HEK293 (cell line): Measurements from ENCODE around the gene AGAP1.

Experiments
- BCL11A ChIP-seq: fragments of 450-650 bp; formaldehyde crosslinking; IDR thresholded peaks from 2 replicates; pipeline ENCODE4 v1.5.1; 2016; ENCODE audit warnings: low read depth, missing biosample characterization, missing genetic modification characterization
- SP2 ChIP-seq: fragments of 450-650 bp; formaldehyde crosslinking; IDR thresholded peaks from 2 replicates; pipeline ENCODE4 v1.5.1; 2016; ENCODE audit warnings: missing biosample characterization, missing genetic modification characterization
- ZNF629 ChIP-seq: fragments of 450-650 bp; formaldehyde crosslinking; IDR thresholded peaks from 2 replicates; pipeline ENCODE4 v1.5.1; 2017; ENCODE audit warnings: missing biosample characterization, missing genetic modification characterization
- ZNF664 ChIP-seq: fragments of 450-650 bp; formaldehyde crosslinking; IDR thresholded peaks from 2 replicates; pipeline ENCODE4 v1.5.1; 2016; ENCODE audit warnings: missing biosample characterization, missing genetic modification characterization
- ZSCAN23 ChIP-seq: fragments of 450-650 bp; formaldehyde crosslinking; IDR thresholded peaks from 2 replicates; pipeline ENCODE4 v1.5.1; 2016; ENCODE audit warnings: missing biosample characterization, missing genetic modification characterization
- TF ChIP-seq, protein P1 (sequence below): fragments of 450-650 bp; formaldehyde crosslinking; conservative IDR thresholded peaks from 2 replicates; pipeline ENCODE4 v1.5.1; 2016; ENCODE audit warnings: low read depth, missing biosample characterization, missing genetic modification characterization
- TF ChIP-seq, protein P2 (sequence below): fragments of 450-650 bp; formaldehyde crosslinking; optimal IDR thresholded peaks from 2 replicates; pipeline ENCODE3; 2016; ENCODE audit warnings: missing biosample characterization, mild to moderate bottlenecking, missing genetic modification characterization
- TF ChIP-seq, protein P3 (sequence below): fragments of 450-650 bp; formaldehyde crosslinking; IDR thresholded peaks from 2 replicates; pipeline ENCODE4 v1.5.1; 2016; ENCODE audit warnings: missing biosample characterization, missing genetic modification characterization
- TF ChIP-seq, protein P4 (sequence below): fragments of 450-650 bp; formaldehyde crosslinking; IDR thresholded peaks from 2 replicates; pipeline ENCODE4 v1.5.1; 2016; ENCODE audit warnings: missing biosample characterization, missing genetic modification characterization

DNA sequence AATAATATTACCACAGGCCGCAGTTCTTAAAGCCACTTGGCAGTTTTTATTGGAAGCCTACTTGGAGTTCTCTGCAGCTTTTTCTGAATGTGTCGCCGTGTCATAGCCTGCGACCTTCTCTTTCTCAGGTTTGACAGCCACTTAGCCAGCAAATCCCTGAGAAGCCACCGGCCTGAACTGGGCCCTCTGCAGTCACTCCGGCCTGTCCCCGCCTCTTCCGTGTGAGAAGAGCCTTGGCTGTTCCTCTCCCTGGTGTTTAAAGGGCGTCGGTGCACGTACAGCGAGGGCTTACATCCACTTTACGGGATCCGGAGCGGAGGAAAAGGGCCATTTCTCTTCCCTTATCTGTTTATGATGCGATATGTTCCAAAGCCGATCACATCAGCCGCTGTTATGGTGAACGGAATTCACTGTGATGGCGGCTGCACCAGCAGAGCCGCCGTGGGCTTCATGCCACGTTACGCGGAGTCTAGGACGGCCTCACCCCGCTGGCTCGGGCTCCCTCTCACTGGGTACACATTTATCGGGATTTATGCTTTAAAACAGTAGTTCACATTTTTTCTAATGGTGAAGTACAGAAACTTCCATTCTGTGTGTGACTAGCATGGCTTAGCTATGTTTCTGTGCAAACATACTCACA is 607.6 kb downstream of the AGAP1 start:
- TF ChIP-seq, protein P1, sequence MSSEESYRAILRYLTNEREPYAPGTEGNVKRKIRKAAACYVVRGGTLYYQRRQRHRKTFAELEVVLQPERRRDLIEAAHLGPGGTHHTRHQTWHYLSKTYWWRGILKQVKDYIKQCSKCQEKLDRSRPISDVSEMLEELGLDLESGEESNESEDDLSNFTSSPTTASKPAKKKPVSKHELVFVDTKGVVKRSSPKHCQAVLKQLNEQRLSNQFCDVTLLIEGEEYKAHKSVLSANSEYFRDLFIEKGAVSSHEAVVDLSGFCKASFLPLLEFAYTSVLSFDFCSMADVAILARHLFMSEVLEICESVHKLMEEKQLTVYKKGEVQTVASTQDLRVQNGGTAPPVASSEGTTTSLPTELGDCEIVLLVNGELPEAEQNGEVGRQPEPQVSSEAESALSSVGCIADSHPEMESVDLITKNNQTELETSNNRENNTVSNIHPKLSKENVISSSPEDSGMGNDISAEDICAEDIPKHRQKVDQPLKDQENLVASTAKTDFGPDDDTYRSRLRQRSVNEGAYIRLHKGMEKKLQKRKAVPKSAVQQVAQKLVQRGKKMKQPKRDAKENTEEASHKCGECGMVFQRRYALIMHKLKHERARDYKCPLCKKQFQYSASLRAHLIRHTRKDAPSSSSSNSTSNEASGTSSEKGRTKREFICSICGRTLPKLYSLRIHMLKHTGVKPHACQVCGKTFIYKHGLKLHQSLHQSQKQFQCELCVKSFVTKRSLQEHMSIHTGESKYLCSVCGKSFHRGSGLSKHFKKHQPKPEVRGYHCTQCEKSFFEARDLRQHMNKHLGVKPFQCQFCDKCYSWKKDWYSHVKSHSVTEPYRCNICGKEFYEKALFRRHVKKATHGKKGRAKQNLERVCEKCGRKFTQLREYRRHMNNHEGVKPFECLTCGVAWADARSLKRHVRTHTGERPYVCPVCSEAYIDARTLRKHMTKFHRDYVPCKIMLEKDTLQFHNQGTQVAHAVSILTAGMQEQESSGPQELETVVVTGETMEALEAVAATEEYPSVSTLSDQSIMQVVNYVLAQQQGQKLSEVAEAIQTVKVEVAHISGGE (tag by site-specific recombination): no peak
- TF ChIP-seq, protein P2, sequence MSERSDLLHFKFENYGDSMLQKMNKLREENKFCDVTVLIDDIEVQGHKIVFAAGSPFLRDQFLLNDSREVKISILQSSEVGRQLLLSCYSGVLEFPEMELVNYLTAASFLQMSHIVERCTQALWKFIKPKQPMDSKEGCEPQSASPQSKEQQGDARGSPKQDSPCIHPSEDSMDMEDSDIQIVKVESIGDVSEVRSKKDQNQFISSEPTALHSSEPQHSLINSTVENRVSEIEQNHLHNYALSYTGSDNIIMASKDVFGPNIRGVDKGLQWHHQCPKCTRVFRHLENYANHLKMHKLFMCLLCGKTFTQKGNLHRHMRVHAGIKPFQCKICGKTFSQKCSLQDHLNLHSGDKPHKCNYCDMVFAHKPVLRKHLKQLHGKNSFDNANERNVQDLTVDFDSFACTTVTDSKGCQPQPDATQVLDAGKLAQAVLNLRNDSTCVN (tag by site-specific recombination): no peak
- TF ChIP-seq ZSCAN23 (tag by site-specific recombination) (no peak), BCL11A (tag by site-specific recombination) (no peak), ZNF629 (tag by site-specific recombination) (no peak), ZNF664 (no peak), SP2 (no peak)
- TF ChIP-seq, protein P3, sequence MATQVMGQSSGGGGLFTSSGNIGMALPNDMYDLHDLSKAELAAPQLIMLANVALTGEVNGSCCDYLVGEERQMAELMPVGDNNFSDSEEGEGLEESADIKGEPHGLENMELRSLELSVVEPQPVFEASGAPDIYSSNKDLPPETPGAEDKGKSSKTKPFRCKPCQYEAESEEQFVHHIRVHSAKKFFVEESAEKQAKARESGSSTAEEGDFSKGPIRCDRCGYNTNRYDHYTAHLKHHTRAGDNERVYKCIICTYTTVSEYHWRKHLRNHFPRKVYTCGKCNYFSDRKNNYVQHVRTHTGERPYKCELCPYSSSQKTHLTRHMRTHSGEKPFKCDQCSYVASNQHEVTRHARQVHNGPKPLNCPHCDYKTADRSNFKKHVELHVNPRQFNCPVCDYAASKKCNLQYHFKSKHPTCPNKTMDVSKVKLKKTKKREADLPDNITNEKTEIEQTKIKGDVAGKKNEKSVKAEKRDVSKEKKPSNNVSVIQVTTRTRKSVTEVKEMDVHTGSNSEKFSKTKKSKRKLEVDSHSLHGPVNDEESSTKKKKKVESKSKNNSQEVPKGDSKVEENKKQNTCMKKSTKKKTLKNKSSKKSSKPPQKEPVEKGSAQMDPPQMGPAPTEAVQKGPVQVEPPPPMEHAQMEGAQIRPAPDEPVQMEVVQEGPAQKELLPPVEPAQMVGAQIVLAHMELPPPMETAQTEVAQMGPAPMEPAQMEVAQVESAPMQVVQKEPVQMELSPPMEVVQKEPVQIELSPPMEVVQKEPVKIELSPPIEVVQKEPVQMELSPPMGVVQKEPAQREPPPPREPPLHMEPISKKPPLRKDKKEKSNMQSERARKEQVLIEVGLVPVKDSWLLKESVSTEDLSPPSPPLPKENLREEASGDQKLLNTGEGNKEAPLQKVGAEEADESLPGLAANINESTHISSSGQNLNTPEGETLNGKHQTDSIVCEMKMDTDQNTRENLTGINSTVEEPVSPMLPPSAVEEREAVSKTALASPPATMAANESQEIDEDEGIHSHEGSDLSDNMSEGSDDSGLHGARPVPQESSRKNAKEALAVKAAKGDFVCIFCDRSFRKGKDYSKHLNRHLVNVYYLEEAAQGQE (tag by site-specific recombination): no peak
- TF ChIP-seq, protein P4, sequence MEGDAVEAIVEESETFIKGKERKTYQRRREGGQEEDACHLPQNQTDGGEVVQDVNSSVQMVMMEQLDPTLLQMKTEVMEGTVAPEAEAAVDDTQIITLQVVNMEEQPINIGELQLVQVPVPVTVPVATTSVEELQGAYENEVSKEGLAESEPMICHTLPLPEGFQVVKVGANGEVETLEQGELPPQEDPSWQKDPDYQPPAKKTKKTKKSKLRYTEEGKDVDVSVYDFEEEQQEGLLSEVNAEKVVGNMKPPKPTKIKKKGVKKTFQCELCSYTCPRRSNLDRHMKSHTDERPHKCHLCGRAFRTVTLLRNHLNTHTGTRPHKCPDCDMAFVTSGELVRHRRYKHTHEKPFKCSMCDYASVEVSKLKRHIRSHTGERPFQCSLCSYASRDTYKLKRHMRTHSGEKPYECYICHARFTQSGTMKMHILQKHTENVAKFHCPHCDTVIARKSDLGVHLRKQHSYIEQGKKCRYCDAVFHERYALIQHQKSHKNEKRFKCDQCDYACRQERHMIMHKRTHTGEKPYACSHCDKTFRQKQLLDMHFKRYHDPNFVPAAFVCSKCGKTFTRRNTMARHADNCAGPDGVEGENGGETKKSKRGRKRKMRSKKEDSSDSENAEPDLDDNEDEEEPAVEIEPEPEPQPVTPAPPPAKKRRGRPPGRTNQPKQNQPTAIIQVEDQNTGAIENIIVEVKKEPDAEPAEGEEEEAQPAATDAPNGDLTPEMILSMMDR: no peak
